ENCODE measurements around the gene ZNF384. TPM values are rescaled to one million over a fixed set of nuclear protein-coding genes. Genes with fewer than 3 reads are reported as not detected.
A peak's percentile ranks its signal among the peaks of the same experiment; 100 is the strongest.

The ZNF384 gene
- total RNA-seq, 2 experiments from 2014 or later: 48.6 to 95.5 TPM

DNA sequence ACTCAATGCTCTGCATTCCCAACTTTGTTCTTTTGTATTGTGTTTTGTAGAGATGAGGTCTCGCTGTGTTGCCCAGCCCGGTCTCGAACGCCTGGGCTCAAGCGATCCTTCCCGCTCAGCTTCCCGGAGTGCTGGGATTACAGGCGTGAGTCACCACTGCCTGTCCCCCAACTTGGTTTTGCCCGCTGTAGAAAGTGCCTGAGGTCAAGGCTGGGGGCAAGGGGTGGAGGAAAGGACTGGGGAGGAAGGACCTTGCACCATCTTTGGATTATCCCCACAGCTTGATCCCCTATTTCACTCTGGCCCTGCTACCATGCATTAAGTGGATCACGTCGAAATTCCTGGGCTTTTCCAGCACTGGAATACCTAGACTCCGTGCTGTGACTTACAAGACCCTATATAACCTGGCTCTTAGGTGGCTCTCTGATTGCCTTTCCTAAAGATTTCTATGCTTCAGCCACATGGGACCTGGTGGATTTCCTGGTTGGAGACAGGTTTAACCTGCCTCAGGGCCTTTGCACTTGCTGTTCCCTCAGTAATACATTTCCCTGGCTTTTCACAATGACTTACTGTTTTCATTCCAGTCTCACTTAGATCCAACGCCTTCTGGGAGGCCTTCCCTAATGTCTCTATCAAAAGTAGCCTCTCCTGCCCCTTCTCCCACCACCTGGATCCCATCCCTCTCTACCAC lies 12.0 kb upstream of the ZNF384 start:
- no peaks in the 10 kb centered on the region for H3K36me3 ChIP-seq (ENCODE audit: insufficient read depth, low read length)
- peak overlapping the region; percentile 93 for H3K4me2 ChIP-seq (ENCODE audit: low read length)
- H3K27ac ChIP-seq (ENCODE audit: low read depth, low read length, poor library complexity, severe bottlenecking): peak overlapping the region; percentile 96
- no peak for DNase-seq (ENCODE audit: low spot score)
- H4K20me1 ChIP-seq (ENCODE audit: insufficient read depth, low read length): no peaks in the 10 kb centered on the region
- no peaks in the 10 kb centered on the region for H3K9me2 ChIP-seq (ENCODE audit: insufficient read depth, low read length)
- TF ChIP-seq, protein P1, sequence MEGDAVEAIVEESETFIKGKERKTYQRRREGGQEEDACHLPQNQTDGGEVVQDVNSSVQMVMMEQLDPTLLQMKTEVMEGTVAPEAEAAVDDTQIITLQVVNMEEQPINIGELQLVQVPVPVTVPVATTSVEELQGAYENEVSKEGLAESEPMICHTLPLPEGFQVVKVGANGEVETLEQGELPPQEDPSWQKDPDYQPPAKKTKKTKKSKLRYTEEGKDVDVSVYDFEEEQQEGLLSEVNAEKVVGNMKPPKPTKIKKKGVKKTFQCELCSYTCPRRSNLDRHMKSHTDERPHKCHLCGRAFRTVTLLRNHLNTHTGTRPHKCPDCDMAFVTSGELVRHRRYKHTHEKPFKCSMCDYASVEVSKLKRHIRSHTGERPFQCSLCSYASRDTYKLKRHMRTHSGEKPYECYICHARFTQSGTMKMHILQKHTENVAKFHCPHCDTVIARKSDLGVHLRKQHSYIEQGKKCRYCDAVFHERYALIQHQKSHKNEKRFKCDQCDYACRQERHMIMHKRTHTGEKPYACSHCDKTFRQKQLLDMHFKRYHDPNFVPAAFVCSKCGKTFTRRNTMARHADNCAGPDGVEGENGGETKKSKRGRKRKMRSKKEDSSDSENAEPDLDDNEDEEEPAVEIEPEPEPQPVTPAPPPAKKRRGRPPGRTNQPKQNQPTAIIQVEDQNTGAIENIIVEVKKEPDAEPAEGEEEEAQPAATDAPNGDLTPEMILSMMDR (conservative IDR thresholded peaks at IDR 0.05; ENCODE audit: low read length): no peak
- TF ChIP-seq EZH2phosphoT487 (IDR thresholded peaks at IDR 0.05; ENCODE audit: borderline replicate concordance, low read depth, low read length): no peak
- peaks cover 51% of the 10 kb centered on the region for H3K4me1 ChIP-seq (ENCODE audit: insufficient read depth, low read length, poor library complexity, severe bottlenecking)
- no TSS peak for BruUV-seq (replicated peaks)
- CTCF ChIA-PET (ENCODE audit: unreplicated experiment): interaction anchor here (0.6 kb wide), 1 partner anchor 54 kb away, joined by 3 read pairs; the partner anchor contains the start of gene ACRBP
- peaks cover 16% of the 10 kb centered on the region; the same call in 1 of the 2 replicates for H3K79me2 ChIP-seq (ENCODE audit: insufficient read depth, low read depth, low read length)
- peak overlapping the region; percentile 60; the same call in 1 of the 2 replicates for H2AFZ ChIP-seq (ENCODE audit: low read length)
- H3K4me3 ChIP-seq (ENCODE audit: low read depth, low read length, poor library complexity, severe bottlenecking): peak overlapping the region; percentile 69
- H3K9me3 ChIP-seq (ENCODE audit: low read length): no peaks in the 10 kb centered on the region
- POLR2A ChIA-PET: no interaction called here
- intact Hi-C loops (cut with micrococcal nuclease; ENCODE audit: unreplicated experiment): no loop called here

DNA sequence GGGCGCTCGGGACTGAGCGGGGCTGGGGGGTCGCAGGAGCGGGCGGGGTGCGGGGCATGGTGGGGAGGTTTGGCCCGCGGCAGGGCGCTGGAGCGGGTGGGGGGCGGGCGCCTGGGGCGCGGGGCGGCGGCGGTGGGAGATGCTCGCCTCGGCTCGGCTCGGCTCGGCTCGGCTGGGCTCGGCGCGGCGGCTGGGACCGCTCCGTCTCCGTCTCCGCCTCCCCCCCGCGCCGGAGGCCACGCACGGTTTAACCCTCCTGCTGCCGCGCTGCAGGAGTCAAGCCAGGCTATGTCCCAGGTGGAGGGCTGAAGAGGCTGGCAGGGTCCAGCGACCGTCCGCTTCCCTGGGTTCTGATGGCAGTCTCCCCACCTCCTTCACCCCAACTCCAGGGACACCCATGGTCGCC lies 11.5 kb upstream of the ZNF384 start, which contains the start of gene PIANP:
Gene PIANP, minus strand, starts transcription at position 170 of the 406 bp plus-strand sequence. CDS start 2,754 bp downstream, outside the sequence.
- peak within 1 kb of the TSS; percentile 96 for H3K27ac ChIP-seq (ENCODE audit: low read depth, low read length, poor library complexity, severe bottlenecking)
- no peaks in the 10 kb centered on the region for H4K20me1 ChIP-seq (ENCODE audit: insufficient read depth, low read length)
- H2AFZ ChIP-seq (ENCODE audit: low read length): peak within 1 kb of the TSS; percentile 60; the same call in 1 of the 2 replicates
- H3K4me2 ChIP-seq (ENCODE audit: low read length): peak within 1 kb of the TSS; percentile 93
- no peaks in the 10 kb centered on the region for H3K36me3 ChIP-seq (ENCODE audit: insufficient read depth, low read length)
- TF ChIP-seq, protein P1 (conservative IDR thresholded peaks at IDR 0.05; ENCODE audit: low read length): no peak
- TF ChIP-seq EZH2phosphoT487 (IDR thresholded peaks at IDR 0.05; ENCODE audit: borderline replicate concordance, low read depth, low read length): no peak
- no peaks in the 10 kb centered on the region for H3K9me2 ChIP-seq (ENCODE audit: insufficient read depth, low read length)
- peak; percentile 65 for DNase-seq (ENCODE audit: low spot score)
- peak within 1 kb of the TSS; percentile 69 for H3K4me3 ChIP-seq (ENCODE audit: low read depth, low read length, poor library complexity, severe bottlenecking)
- CTCF ChIA-PET (ENCODE audit: unreplicated experiment): interaction anchor here (0.6 kb wide), 3 partner anchors 53 to 159 kb away, joined by 3 to 14 read pairs (median 8); partner anchors contain the start of gene ACRBP
- H3K79me2 ChIP-seq (ENCODE audit: insufficient read depth, low read depth, low read length): peaks cover 16% of the 10 kb centered on the region; the same call in 1 of the 2 replicates
- BruUV-seq (replicated peaks): no TSS peak
- no peaks in the 10 kb centered on the region for H3K9me3 ChIP-seq (ENCODE audit: low read length)
- POLR2A ChIA-PET: interaction anchor here (2.9 kb wide), 1 partner anchor 23 kb away, joined by 10 read pairs; the partner anchor contains the start of gene COPS7A
- H3K4me1 ChIP-seq (ENCODE audit: insufficient read depth, low read length, poor library complexity, severe bottlenecking): peaks cover 57% of the 10 kb centered on the region
- intact Hi-C loops (cut with micrococcal nuclease; ENCODE audit: unreplicated experiment): no loop called here

Data from OCI-LY7 (cell line).